B cell (primary cell): ENCODE data around the gene CILP2. TPM values are rescaled to one million over a fixed set of nuclear protein-coding genes. Genes with fewer than 3 reads are reported as not detected.

Experiments used
- ATAC-seq: fragments of 200-7000 bp; cut with Tn5 transposase; one replicate; pipeline ENCODE4 v1.10.0; 2021; ENCODE audit warnings: low read depth, mild to moderate bottlenecking, moderate number of reproducible peaks, moderate library complexity
- CTCF ChIA-PET: fragments of 350-600 bp; sonication (Branson Sonifier 250); formaldehyde crosslinking; loops from one replicate; lab custom pipeline; 2021; ENCODE audit warnings: antibody characterized with exemption, inconsistent platforms; lab: Charles Lee
- POLR2A ChIA-PET: fragments of 350-600 bp; sonication (Branson Sonifier 250); formaldehyde crosslinking; loops from one replicate; lab custom pipeline; 2021; ENCODE audit warnings: antibody characterized with exemption; lab: Charles Lee
- DNase-seq: peaks from one replicate; pipeline ENCODE4 v3.0.0; 2013
- H2AFZ ChIP-seq: 2 replicates; pipeline ENCODE4 v1.6.1; 2012; ENCODE audit warnings: mild to moderate bottlenecking, low read depth, low read length; ENCODE audit not compliant: insufficient read depth, poor library complexity, severe bottlenecking
- H3K27ac ChIP-seq, 2 donors: 1 replicate in 1 of 2; 2 replicates in 1 of 2; pipeline ENCODE4 v1.5.1; 2012 to 2013; ENCODE audit warnings: low read length in 2 of 2, mild to moderate bottlenecking in 2 of 2, moderate library complexity in 1 of 2
- H3K27me3 ChIP-seq, 4 experiments: fragments of 200-600 bp in 1 of 4; sonication (generic) in 1 of 4; replicated peaks in 1 of 4; 1 replicate in 2 of 4; 2 replicates in 2 of 4; pipeline versions ENCODE4 v1.6.1 to v1.7.0; 2013 to 2016; ENCODE audit warnings: low read length in 3 of 4, mild to moderate bottlenecking in 2 of 4, mixed read lengths in 1 of 4, moderate library complexity in 1 of 4; ENCODE audit not compliant: insufficient read depth in 4 of 4, control insufficient read depth in 3 of 4; ENCODE audit errors: control extremely low read depth in 1 of 4
- H3K36me3 ChIP-seq, 2 experiments: replicated peaks in 1 of 2; 1 replicate in 1 of 2; 2 replicates in 1 of 2; pipeline versions ENCODE4 v1.6.1 to v1.7.1; 2013; ENCODE audit warnings: low read length in 1 of 2; ENCODE audit not compliant: insufficient read depth in 2 of 2, control insufficient read depth in 1 of 2; ENCODE audit errors: control extremely low read depth in 1 of 2, extremely low read depth in 1 of 2
- H3K4me1 ChIP-seq, 2 donors: fragments of 200-600 bp in 1 of 2; sonication (generic) in 1 of 2; 1 replicate in 1 of 2; 2 replicates in 1 of 2; pipeline versions ENCODE4 v1.5.1 to v1.6.1; 2013 to 2017; ENCODE audit warnings: low read length in 2 of 2; ENCODE audit not compliant: control insufficient read depth in 2 of 2, insufficient read depth in 2 of 2
- H3K4me2 ChIP-seq: replicated peaks from 2 replicates; pipeline ENCODE3; 2012; ENCODE audit warnings: mild to moderate bottlenecking, low read depth, low read length; ENCODE audit not compliant: poor library complexity, severe bottlenecking
- H3K4me3 ChIP-seq, 5 experiments: fragments of 200-600 bp in 1 of 5; sonication (generic) in 1 of 5; 1 replicate in 3 of 5; 2 replicates in 2 of 5; pipeline versions ENCODE4 v1.5.1 to v1.7.0; 2011 to 2016; ENCODE audit warnings: low read length in 4 of 5, mild to moderate bottlenecking in 4 of 5, low read depth in 2 of 5, control low read depth in 1 of 5, moderate library complexity in 1 of 5; ENCODE audit not compliant: insufficient read depth in 1 of 5; ENCODE audit errors: control extremely low read depth in 1 of 5, extremely low read depth in 1 of 5
- H3K79me2 ChIP-seq: fragments of 200-600 bp; sonication (generic); one replicate; pipeline ENCODE4 v1.6.0; 2016; ENCODE audit warnings: low read length; ENCODE audit not compliant: control insufficient read depth, insufficient read depth
- H3K9ac ChIP-seq: fragments of 200-600 bp; sonication (generic); 2 replicates; pipeline ENCODE4 v1.6.1; 2017; ENCODE audit warnings: mild to moderate bottlenecking, low read length, moderate library complexity
- H3K9me3 ChIP-seq, 3 donors: one replicate each; pipeline versions ENCODE4 v1.6.1 to v1.7.1; 2013; ENCODE audit warnings: low read length in 2 of 3; ENCODE audit not compliant: control insufficient read depth in 2 of 3, insufficient read depth in 1 of 3; ENCODE audit errors: control extremely low read depth in 1 of 3
- H4K20me1 ChIP-seq: 2 replicates; pipeline ENCODE4 v1.6.0; 2012; ENCODE audit warnings: mild to moderate bottlenecking, low read length; ENCODE audit not compliant: insufficient read depth, control insufficient read depth, poor library complexity, severe bottlenecking
- H3K27ac Mint-ChIP-seq: one replicate; pipeline ENCODE4 v1.8.0; 2021; ENCODE audit warnings: mixed read lengths
- H3K27me3 Mint-ChIP-seq: one replicate; pipeline ENCODE4 v1.8.0; 2021; ENCODE audit warnings: mixed read lengths
- H3K4me1 Mint-ChIP-seq: one replicate; pipeline ENCODE4 v1.8.0; 2021; ENCODE audit warnings: mixed read lengths
- H3K4me3 Mint-ChIP-seq: one replicate; pipeline ENCODE4 v1.8.0; 2021; ENCODE audit warnings: mixed read lengths
- H3K9me3 Mint-ChIP-seq: one replicate; pipeline ENCODE4 v1.8.0; 2022; ENCODE audit warnings: mixed read lengths; ENCODE audit not compliant: insufficient read depth
- CTCF ChIP-seq: fragments of 200-600 bp; IDR thresholded peaks from one replicate; pipeline ENCODE4 v1.8.0; 2022; ENCODE audit warnings: antibody characterized with exemption, mild to moderate bottlenecking
- EZH2 ChIP-seq: IDR thresholded peaks from 2 replicates; pipeline ENCODE4 v1.6.1; 2012; ENCODE audit warnings: borderline replicate concordance, low read depth, mild to moderate bottlenecking, moderate library complexity, low read length; ENCODE audit not compliant: insufficient read depth, poor library complexity, severe bottlenecking
- WGBS: methylation state at CpG from one replicate; pipeline ENCODE4 v1.1.5; 2013; ENCODE audit warnings: missing lambda C conversion rate; ENCODE audit not compliant: insufficient coverage; 5-methylcytosine and 5-hydroxymethylcytosine counted together
- intact Hi-C: fragments of 100-400 bp; cut with micrococcal nuclease; formaldehyde crosslinking; loops from one replicate; pipeline ENCODE4 v1.10.0; 2022
- polyA plus RNA-seq: library from polyadenylated mRNA; depleted of rRNA; stranded (reverse); fragments of >200 nt; gene quantifications from 2 replicates; pipeline ENCODE4 v1.2.3, GENCODE V29; 2012
- total RNA-seq, 2 donors: library from RNA; stranded (reverse); fragments of 120-200 nt in 1 of 2; gene quantifications; 1 replicate in 1 of 2; 2 replicates in 1 of 2; pipeline versions ENCODE4 v1.2.3 to v1.2.4, GENCODE V29; 2013 to 2022

CILP2 gene
- total and polyA plus RNA-seq, 2 donors (not counting 1 experiment from before 2014, with no cell fraction given) = 0.04 to 0.12 TPM

- intact Hi-C loops = no loop called here
- Histone ChIP-seq H3K27ac (no peak overlapping the region), H3K4me1 (no peaks in the 10 kb centered on the region), H3K27me3 (no peaks in the 10 kb centered on the region), H2AFZ (no peak overlapping the region), H3K9ac (no peak overlapping the region), H4K20me1 (no peaks in the 10 kb centered on the region), H3K9me3 (peaks cover 0 to 4% (median 0%) of the 10 kb centered on the region in 3 donors), H3K79me2 (no peaks in the 10 kb centered on the region), H3K4me3 (no peak overlapping the region), H3K36me3 (peaks cover 0 to 38% of the 10 kb centered on the region in 2 experiments), H3K4me2 (no peak overlapping the region)
- Mint-ChIP-seq H3K9me3 (no peaks in the 10 kb centered on the region), H3K27me3 (no peaks in the 10 kb centered on the region), H3K4me1 (no peaks in the 10 kb centered on the region), H3K27ac (no peak overlapping the region), H3K4me3 (no peak overlapping the region)
- ATAC-seq (no peak), DNase-seq (no peak)
- 94% methylated on average over 7 of the region's 11 CpGs for WGBS
- CTCF ChIA-PET = no interaction called here
- POLR2A ChIA-PET = interaction anchor here (0.6 kb wide), 1 partner anchor 94 kb away, joined by 6 read pairs; no protein-coding TSS in a partner anchor
- TF ChIP-seq EZH2 (no peak), CTCF (no peak)
Observed at GRCh38 chr19:19508217-19508616, 29.8 kb upstream of the CILP2 start.

GRCh38 chr19:19510432-19510831 is 27.6 kb upstream of the CILP2 start:
- Histone ChIP-seq H3K4me3 (no peak overlapping the region), H3K4me1 (peaks cover 4 to 9% of the 10 kb centered on the region in 2 donors), H3K9ac (no peak overlapping the region), H3K27ac (no peak overlapping the region), H3K79me2 (peaks cover 5% of the 10 kb centered on the region), H4K20me1 (no peaks in the 10 kb centered on the region), H2AFZ (no peak overlapping the region), H3K27me3 (no peaks in the 10 kb centered on the region), H3K9me3 (peaks cover 0 to 17% (median 0%) of the 10 kb centered on the region in 3 donors), H3K36me3 (peaks cover 0 to 16% of the 10 kb centered on the region in 2 experiments), H3K4me2 (no peak overlapping the region)
- TF ChIP-seq EZH2 = no peak
- TF ChIP-seq CTCF = no peak
- Mint-ChIP-seq H3K4me3 (no peak overlapping the region), H3K9me3 (no peaks in the 10 kb centered on the region), H3K27me3 (no peaks in the 10 kb centered on the region), H3K4me1 (no peaks in the 10 kb centered on the region), H3K27ac (no peak overlapping the region)
- CTCF ChIA-PET = no interaction called here
- intact Hi-C loops = loop anchor here (10.0 kb wide), 1 partner anchor 564 kb away; the partner anchor contains the start of gene ZNF90
- WGBS = 75% methylated on average over 5 of the region's 6 CpGs
- no peak for DNase-seq
- no peak for ATAC-seq
- POLR2A ChIA-PET = interaction anchor here (0.6 kb wide), 1 partner anchor 127 kb away, joined by 8 read pairs; no protein-coding TSS in a partner anchor
